GM19324 (cell line): ENCODE results near the gene LENG9.
"Not testable (repeated sequence)": the region's sequence is repeated elsewhere in the genome, so short reads cannot be mapped to it uniquely, and the experiment has no call there.

ENCODE experiments used
- ATAC-seq: cut with Tn5 transposase; IDR thresholded peaks from one replicate; pipeline ENCODE4 v1.9.1; 2021; ENCODE audit warnings: mild to moderate bottlenecking, moderate library complexity; ENCODE audit not compliant: unreplicated experiment, low FRiP score

LENG9 gene

GRCh38 chr19:54480051-54480450 is 16.5 kb upstream of the LENG9 start:
- ATAC-seq = no peak

GRCh38 chr19:54478677-54479266 is 15.2 kb upstream of the LENG9 start:
- no peak for ATAC-seq

DNA sequence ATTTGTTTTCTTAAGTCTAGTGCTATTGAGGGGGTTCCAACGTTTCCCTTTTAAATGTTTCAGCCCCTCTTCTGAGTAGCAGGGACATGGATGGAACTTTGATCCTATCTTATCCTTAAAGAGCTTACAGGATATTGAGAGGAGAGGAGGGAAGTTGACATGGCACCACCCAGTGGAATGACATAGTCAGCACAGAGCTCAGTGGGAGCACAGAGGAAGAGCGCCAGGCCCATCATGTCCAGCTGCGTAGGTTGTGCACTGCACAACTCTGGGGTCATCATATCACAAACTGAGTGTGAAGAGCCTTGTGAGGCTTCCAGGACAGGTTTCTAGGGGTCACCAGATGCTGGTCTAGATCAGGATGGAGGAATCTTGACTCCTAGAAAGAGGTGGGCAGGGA is 14.1 kb upstream of the LENG9 start:
- ATAC-seq = no peak

GRCh38 chr19:54475706-54476105 is 12.1 kb upstream of the LENG9 start:
- ATAC-seq = no peak

- no peak for ATAC-seq
Observed at GRCh38 chr19:54473892-54474372, 10.4 kb upstream of the LENG9 start.

DNA sequence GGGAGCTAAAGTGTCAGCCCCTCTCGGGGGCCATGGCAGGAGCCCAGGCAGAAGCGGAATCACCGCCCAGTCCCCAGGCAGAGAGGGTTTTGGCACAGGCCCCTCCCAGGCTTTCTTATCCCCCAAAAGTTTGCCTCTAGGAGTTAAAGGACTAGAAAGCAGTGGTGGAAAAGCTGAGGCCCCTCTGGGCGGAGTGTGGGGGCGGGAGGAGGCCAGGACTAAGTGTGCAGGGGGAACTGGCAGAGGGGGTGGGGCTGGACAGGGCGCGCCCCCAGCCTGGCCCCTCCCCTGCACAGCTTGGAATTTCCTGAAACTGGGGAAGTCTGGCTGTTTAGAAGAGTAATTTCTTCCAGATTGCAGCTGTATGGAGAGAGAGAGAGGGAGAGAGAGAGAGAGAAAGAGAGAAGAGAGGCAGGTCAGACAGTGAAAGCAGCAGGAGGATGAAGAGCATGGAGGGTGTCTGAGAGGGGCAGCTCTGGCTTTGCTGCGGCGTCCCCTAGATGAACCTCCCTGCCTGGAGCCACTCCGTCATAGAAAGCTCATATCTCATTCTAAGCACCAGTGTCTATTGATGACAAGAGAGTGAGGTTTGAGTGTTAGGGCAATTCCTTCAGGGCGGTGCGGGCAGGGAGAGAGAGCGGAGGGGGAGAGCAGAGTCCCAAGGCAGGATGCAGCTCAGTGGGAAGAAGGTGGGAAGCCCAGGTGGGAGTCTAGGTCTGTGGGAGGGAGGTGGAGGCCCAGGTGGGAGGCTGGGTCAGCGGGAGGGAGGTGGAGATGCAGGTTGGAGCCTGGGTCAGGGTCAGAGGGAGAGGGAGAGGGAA is 9.7 kb upstream of the LENG9 start, which contains the start of gene CDC42EP5:
Gene CDC42EP5, minus strand, starts transcription at position 226 of the 821 bp plus-strand sequence. CDS start 7,749 bp downstream, outside the sequence.
- no peak for ATAC-seq

DNA sequence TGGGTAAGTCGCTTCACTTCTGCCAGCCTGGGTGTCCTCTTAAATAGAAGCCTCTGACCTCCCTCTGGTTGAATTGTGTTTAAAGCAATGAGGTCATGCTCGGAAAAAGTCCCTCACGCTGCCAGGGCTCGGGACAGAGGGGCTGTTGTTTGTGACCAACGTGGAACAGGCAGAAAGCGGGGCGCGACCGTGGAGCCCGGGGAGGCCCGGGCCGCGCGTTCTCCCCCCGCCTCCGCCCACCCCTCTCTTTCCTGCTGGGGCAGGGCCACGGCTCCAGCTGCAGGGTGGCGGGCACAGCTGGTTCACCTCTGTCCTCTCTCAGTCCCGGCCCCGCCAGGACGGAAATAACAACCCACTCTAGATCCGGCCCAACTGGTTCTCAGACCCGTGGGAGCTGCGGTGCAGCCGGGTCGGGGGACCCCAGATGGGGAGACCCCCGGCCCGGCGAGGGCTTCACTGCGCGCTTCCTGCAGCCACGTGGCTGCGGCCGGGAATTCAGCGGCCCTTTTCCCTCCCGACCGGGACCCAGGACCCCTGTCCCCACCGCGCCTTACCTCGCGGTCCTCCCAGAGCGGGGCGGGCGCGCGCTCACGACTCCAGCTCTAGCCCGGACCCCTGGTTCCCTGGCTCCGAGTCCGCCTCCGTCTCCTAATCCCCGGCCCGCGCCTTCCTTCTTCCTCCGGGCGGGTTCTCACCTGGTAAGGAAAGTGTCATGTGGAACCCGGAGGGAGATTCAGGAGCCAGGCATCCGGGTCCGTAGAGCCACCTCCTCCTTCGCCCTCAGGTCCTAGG is 7.6 kb upstream of the LENG9 start:
- ATAC-seq = no peak

DNA sequence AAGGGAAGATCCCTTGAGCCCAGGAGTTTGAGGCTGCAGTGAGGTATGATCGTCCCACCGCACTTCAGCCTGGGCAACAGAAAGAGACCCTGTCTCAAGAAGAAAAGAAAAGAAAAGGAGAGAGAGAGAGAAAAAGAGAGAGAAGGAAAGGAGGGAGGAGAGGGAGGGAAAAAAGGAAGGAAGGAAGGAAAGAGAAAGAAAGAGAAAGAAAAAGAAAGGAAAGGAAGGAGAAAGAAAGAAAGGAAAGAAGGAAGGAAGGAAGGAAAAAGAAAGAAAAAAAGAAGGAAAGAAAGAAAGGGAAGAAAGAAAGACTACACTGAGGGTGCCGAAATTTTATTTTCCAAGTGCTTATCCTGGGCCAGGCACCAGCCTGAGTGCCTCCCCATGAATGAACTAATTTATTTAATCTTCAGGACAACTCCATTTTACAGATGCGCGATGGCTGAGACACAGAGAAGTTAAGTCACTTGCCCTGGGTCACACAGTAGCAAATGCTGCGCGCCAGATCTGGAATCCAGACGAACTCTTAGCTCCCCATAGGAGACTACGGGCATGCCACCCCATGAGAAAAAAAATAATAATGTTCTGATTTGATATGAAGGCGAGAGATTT is 6.8 kb upstream of the LENG9 start:
- no peak for ATAC-seq

DNA sequence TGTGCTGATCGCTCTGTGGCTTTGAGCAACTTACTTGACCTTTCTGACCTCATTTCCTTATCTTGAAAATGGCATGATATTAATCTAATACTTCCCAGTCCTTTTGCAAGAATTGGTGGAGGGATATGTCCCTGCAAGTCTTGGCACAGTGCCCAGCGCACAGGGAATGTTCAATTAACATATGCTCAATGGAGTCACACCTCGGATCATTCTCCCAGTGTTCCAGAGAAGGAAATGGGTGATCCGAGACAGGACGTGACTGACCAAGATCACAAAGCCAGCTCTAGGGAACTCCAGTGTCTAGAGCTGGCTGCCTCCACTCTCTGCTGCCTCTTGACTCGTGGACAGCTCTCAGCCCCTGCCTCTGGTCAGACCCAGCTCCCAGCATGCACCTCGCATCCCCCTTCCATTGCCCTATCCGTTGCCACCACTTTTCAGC is 5.9 kb upstream of the LENG9 start:
- ATAC-seq = no peak

DNA sequence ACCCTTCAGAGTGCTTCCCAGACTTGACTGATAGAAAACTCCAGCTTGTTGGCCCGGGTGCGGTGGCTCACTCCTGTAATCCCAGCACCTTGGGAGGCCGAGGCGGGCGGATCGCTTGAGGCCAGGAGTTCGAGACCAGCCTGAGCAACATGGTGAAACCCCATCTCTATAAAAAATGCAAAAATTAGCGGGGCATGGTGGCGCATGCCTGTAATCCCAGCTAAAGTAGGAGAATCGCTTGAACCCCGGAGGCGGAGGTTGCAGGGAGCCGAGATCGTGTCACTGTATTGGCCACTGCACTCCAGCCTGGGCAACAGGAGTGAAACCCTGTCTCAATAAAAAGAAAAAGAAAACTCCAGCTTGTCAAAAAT is 2.5 kb upstream of the LENG9 start:
- ATAC-seq = not testable (repeated sequence)

GRCh38 chr19:54465426-54466109 is 2.0 kb upstream of the LENG9 start:
- no peak for ATAC-seq

DNA sequence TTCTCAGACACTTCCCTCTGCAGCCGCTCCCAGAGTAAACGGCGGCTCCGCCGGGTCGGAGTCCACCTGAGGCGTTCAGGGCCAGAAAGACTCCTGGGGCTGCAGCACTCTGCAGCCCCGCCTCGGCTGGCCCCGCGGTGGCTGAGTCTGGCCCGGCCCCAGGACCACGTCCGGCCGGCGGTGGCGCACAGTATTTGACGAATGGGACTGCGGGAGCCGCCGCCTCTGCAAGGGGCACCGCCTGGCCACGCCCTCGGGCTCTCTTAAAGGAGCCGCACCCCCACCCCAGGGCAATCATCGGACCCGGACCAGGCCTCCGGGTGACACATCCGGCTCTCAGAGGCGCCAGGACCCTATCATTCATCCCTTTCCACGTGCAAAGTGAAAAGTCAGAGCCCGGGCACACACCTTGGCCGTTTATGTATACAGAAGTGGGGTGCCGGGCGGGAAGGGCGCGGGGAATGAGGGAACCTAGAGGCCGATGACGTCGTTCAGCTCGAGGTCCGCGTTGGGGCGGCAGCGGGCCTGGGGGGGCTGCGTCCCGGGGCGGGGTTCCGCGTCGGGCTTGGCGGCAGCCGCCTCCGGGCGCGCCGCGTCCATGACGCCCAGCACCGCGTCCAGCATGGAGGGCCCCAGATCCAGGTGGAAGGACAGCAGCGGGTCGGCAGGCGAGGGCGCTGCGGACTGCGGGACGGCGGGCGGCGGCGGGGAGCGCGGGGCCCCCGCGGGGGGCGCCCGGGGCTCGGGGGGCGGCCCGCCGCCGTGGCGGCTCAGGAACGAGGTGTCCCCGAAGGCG is 1.2 kb upstream of the LENG9 start:
- peak; percentile 44 for ATAC-seq

DNA sequence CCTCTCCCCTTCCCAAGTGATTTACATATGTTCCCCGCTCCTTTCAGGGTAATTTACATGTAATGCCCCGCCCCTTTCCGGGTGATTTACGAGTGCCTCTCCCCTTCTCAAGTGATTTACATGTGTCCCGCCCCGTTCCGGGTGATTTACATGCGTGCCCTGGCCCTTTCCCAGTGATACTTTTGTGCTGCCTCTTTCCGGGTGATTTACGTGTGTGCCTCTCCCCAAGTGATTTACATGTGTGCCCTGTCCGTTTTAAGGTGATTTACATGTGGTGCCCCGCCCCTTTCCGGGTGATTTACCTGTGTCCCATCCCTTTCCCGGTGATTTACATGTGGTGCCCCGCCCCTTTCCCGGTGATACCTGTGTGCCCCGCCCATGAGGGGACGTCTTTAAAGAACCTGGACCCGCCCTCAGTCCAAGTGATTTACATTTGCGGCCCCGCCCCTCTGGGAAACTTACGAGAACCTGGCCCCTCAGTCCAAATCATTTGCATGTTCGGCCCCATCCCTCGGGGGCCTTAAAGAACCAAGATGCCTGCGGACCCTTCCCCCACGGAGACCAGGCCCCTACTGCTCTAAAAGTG is 559 bp upstream of the LENG9 start:
- peak; percentile 40 for ATAC-seq

- ATAC-seq = peak; percentile 25
Observed at GRCh38 chr19:54462655-54463530, 685 bp downstream of the LENG9 start.

DNA sequence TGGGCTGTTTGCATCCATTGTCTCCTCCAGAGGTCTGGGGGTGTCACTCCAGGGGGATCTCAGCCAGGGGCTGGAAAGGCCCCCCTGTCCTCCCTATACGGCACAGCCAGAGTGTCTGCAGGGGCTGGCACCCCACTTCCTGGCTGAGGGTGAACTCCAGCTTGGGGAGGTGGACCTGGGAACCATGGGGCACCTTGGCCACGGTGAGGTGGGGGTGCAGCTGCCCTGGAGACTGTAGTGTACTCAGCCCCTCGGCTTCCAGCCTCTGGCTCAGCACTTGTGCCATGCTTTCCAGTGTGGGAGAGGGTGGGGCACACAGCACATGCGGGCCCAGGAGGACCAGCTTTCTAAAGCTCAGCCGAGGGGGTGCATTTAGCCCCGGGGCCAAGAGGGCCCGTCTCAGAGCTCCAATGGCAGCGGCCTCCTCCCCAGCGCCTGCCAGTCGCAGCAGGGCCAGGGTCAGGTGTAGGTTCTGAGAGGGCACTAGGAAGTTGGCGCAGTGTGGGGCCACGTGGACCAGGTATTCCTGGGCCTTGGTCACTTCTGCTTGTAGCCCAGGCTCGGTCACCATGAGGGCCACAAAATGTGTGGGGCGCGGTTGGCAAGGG is 1.4 kb downstream of the LENG9 start:
- no peak for ATAC-seq

- ATAC-seq = no peak
Observed at GRCh38 chr19:54461613-54462012, 2.0 kb downstream of the LENG9 start.

GRCh38 chr19:54461210-54461609 is 2.4 kb downstream of the LENG9 start:
- ATAC-seq = no peak
